ENCODE measurements around the gene BCL2.

GRCh38 chr18:63104868-63105267 is 214.7 kb downstream of the BCL2 start:
- no peak for TF ChIP-seq CTCF (IDR thresholded peaks at IDR 0.05)
- TF ChIP-seq TCF12 (IDR thresholded peaks at IDR 0.05), result no peak
- no peak for TF ChIP-seq RFX5 (IDR thresholded peaks at IDR 0.05; ENCODE audit: low read length)
- no peak for TF ChIP-seq CHD2 (IDR thresholded peaks at IDR 0.05; ENCODE audit: low read length, partially characterized antibody)
- TF ChIP-seq MAX (IDR thresholded peaks at IDR 0.05; ENCODE audit: low read depth), result no peak
- no peak for TF ChIP-seq EP300 (IDR thresholded peaks at IDR 0.05; ENCODE audit: borderline replicate concordance in 1 of 2, low read depth in 1 of 2, low read length in 1 of 2)
- no peak for TF ChIP-seq USF1 (IDR thresholded peaks at IDR 0.05; ENCODE audit: borderline replicate concordance, low read depth)
- TF ChIP-seq YY1 (IDR thresholded peaks at IDR 0.05; ENCODE audit: low read depth), result no peak
- no peak for TF ChIP-seq RAD21 (IDR thresholded peaks at IDR 0.05; ENCODE audit: low read length)
- TF ChIP-seq SMC3 (IDR thresholded peaks at IDR 0.05; ENCODE audit: low read depth, low read length), result no peak
- no peak for TF ChIP-seq FOSL2 (IDR thresholded peaks at IDR 0.05; ENCODE audit: borderline replicate concordance, low read depth)

Data from SK-N-SH (cell line).